ENCODE measurements around the gene DUSP5.

Gene DUSP5

GRCh38 chr10:110508159-110508788, 10.6 kb downstream of the DUSP5 start:
- Histone ChIP-seq H3K9me3 (ENCODE audit: control insufficient read depth, low read length) (no peaks in the 10 kb centered on the region), H3K4me3 (ENCODE audit: insufficient read depth, low read depth, low read length) (no peak overlapping the region), H3K27ac (ENCODE audit: insufficient read depth, low read depth, low read length, poor library complexity, severe bottlenecking) (no peak overlapping the region), H3K27me3 (ENCODE audit: control insufficient read depth, insufficient read depth, low read length, poor library complexity, severe bottlenecking) (no peaks in the 10 kb centered on the region), H3K4me1 (ENCODE audit: control insufficient read depth, insufficient read depth, low read length) (no peaks in the 10 kb centered on the region), H3K36me3 (ENCODE audit: control insufficient read depth, insufficient read depth, low read length) (no peaks in the 10 kb centered on the region)
- WGBS, 2 experiments = 90 to 91% methylated on average over 9 of the region's 9 CpGs

- Histone ChIP-seq H3K36me3 (ENCODE audit: control insufficient read depth, insufficient read depth, low read length) (no peaks in the 10 kb centered on the region), H3K4me3 (ENCODE audit: insufficient read depth, low read depth, low read length) (no peak overlapping the region), H3K27me3 (ENCODE audit: control insufficient read depth, insufficient read depth, low read length, poor library complexity, severe bottlenecking) (no peaks in the 10 kb centered on the region), H3K27ac (ENCODE audit: insufficient read depth, low read depth, low read length, poor library complexity, severe bottlenecking) (no peak overlapping the region), H3K9me3 (ENCODE audit: control insufficient read depth, low read length) (no peaks in the 10 kb centered on the region), H3K4me1 (ENCODE audit: control insufficient read depth, insufficient read depth, low read length) (no peaks in the 10 kb centered on the region)
- WGBS, 2 experiments = 94 to 95% methylated on average over 10 to 11 of the region's 11 CpGs
Measured at GRCh38 chr10:110508806-110509544, 11.3 kb downstream of the DUSP5 start.

- no peaks in the 10 kb centered on the region for H3K4me1 ChIP-seq (ENCODE audit: control insufficient read depth, insufficient read depth, low read length)
- H3K36me3 ChIP-seq (ENCODE audit: control insufficient read depth, insufficient read depth, low read length) = no peaks in the 10 kb centered on the region
- H3K9me3 ChIP-seq (ENCODE audit: control insufficient read depth, low read length) = no peaks in the 10 kb centered on the region
- H3K4me3 ChIP-seq (ENCODE audit: insufficient read depth, low read depth, low read length) = no peak overlapping the region
- WGBS, 2 experiments = 88 to 93% methylated on average over 2 of the region's 2 CpGs
- no peak overlapping the region for H3K27ac ChIP-seq (ENCODE audit: insufficient read depth, low read depth, low read length, poor library complexity, severe bottlenecking)
- no peaks in the 10 kb centered on the region for H3K27me3 ChIP-seq (ENCODE audit: control insufficient read depth, insufficient read depth, low read length, poor library complexity, severe bottlenecking)
Measured at GRCh38 chr10:110509560-110509959, 11.9 kb downstream of the DUSP5 start.

GRCh38 chr10:110510086-110510485, 12.4 kb downstream of the DUSP5 start:
- H3K27ac ChIP-seq (ENCODE audit: insufficient read depth, low read depth, low read length, poor library complexity, severe bottlenecking) = no peak overlapping the region
- H3K36me3 ChIP-seq (ENCODE audit: control insufficient read depth, insufficient read depth, low read length) = no peaks in the 10 kb centered on the region
- H3K4me1 ChIP-seq (ENCODE audit: control insufficient read depth, insufficient read depth, low read length) = no peaks in the 10 kb centered on the region
- H3K27me3 ChIP-seq (ENCODE audit: control insufficient read depth, insufficient read depth, low read length, poor library complexity, severe bottlenecking) = no peaks in the 10 kb centered on the region
- no peak overlapping the region for H3K4me3 ChIP-seq (ENCODE audit: insufficient read depth, low read depth, low read length)
- no peaks in the 10 kb centered on the region for H3K9me3 ChIP-seq (ENCODE audit: control insufficient read depth, low read length)
- 91 to 94% methylated on average over 9 of the region's 9 CpGs for WGBS, 2 experiments

- Histone ChIP-seq H3K9me3 (ENCODE audit: control insufficient read depth, low read length) (no peaks in the 10 kb centered on the region), H3K36me3 (ENCODE audit: control insufficient read depth, insufficient read depth, low read length) (no peaks in the 10 kb centered on the region), H3K4me3 (ENCODE audit: insufficient read depth, low read depth, low read length) (no peak overlapping the region), H3K27ac (ENCODE audit: insufficient read depth, low read depth, low read length, poor library complexity, severe bottlenecking) (no peak overlapping the region), H3K4me1 (ENCODE audit: control insufficient read depth, insufficient read depth, low read length) (no peaks in the 10 kb centered on the region), H3K27me3 (ENCODE audit: control insufficient read depth, insufficient read depth, low read length, poor library complexity, severe bottlenecking) (no peaks in the 10 kb centered on the region)
- 93 to 95% methylated on average over 3 of the region's 3 CpGs for WGBS, 2 experiments
Measured at GRCh38 chr10:110510730-110511129, 13.0 kb downstream of the DUSP5 start.

- no peaks in the 10 kb centered on the region for H3K27me3 ChIP-seq (ENCODE audit: control insufficient read depth, insufficient read depth, low read length, poor library complexity, severe bottlenecking)
- no peak overlapping the region for H3K4me3 ChIP-seq (ENCODE audit: insufficient read depth, low read depth, low read length)
- no peaks in the 10 kb centered on the region for H3K4me1 ChIP-seq (ENCODE audit: control insufficient read depth, insufficient read depth, low read length)
- WGBS, 2 experiments = 93% methylated on average over 6 of the region's 6 CpGs
- H3K27ac ChIP-seq (ENCODE audit: insufficient read depth, low read depth, low read length, poor library complexity, severe bottlenecking) = no peak overlapping the region
- no peaks in the 10 kb centered on the region for H3K36me3 ChIP-seq (ENCODE audit: control insufficient read depth, insufficient read depth, low read length)
- H3K9me3 ChIP-seq (ENCODE audit: control insufficient read depth, low read length) = no peaks in the 10 kb centered on the region
Measured at GRCh38 chr10:110511734-110512449, 14.2 kb downstream of the DUSP5 start.

GRCh38 chr10:110512461-110513187, 14.9 kb downstream of the DUSP5 start:
- H3K36me3 ChIP-seq (ENCODE audit: control insufficient read depth, insufficient read depth, low read length) = no peaks in the 10 kb centered on the region
- no peak overlapping the region for H3K4me3 ChIP-seq (ENCODE audit: insufficient read depth, low read depth, low read length)
- 75% methylated on average over 5 of the region's 5 CpGs for WGBS, 2 experiments
- H3K27ac ChIP-seq (ENCODE audit: insufficient read depth, low read depth, low read length, poor library complexity, severe bottlenecking) = no peak overlapping the region
- no peaks in the 10 kb centered on the region for H3K4me1 ChIP-seq (ENCODE audit: control insufficient read depth, insufficient read depth, low read length)
- H3K27me3 ChIP-seq (ENCODE audit: control insufficient read depth, insufficient read depth, low read length, poor library complexity, severe bottlenecking) = no peaks in the 10 kb centered on the region
- H3K9me3 ChIP-seq (ENCODE audit: control insufficient read depth, low read length) = no peaks in the 10 kb centered on the region

GRCh38 chr10:110513949-110514348, 16.2 kb downstream of the DUSP5 start:
- H3K27me3 ChIP-seq (ENCODE audit: control insufficient read depth, insufficient read depth, low read length, poor library complexity, severe bottlenecking) = no peaks in the 10 kb centered on the region
- no peaks in the 10 kb centered on the region for H3K36me3 ChIP-seq (ENCODE audit: control insufficient read depth, insufficient read depth, low read length)
- H3K4me1 ChIP-seq (ENCODE audit: control insufficient read depth, insufficient read depth, low read length) = no peaks in the 10 kb centered on the region
- H3K9me3 ChIP-seq (ENCODE audit: control insufficient read depth, low read length) = no peaks in the 10 kb centered on the region
- 95 to 98% methylated on average over 4 of the region's 4 CpGs for whole genome bisulfite sequencing, 2 experiments
- no peak overlapping the region for H3K27ac ChIP-seq (ENCODE audit: insufficient read depth, low read depth, low read length, poor library complexity, severe bottlenecking)
- H3K4me3 ChIP-seq (ENCODE audit: insufficient read depth, low read depth, low read length) = no peak overlapping the region

GRCh38 chr10:110514848-110515247, 17.1 kb downstream of the DUSP5 start:
- H3K27me3 ChIP-seq (ENCODE audit: control insufficient read depth, insufficient read depth, low read length, poor library complexity, severe bottlenecking) = no peaks in the 10 kb centered on the region
- no peaks in the 10 kb centered on the region for H3K36me3 ChIP-seq (ENCODE audit: control insufficient read depth, insufficient read depth, low read length)
- no peaks in the 10 kb centered on the region for H3K4me1 ChIP-seq (ENCODE audit: control insufficient read depth, insufficient read depth, low read length)
- no peaks in the 10 kb centered on the region for H3K9me3 ChIP-seq (ENCODE audit: control insufficient read depth, low read length)
- no peak overlapping the region for H3K27ac ChIP-seq (ENCODE audit: insufficient read depth, low read depth, low read length, poor library complexity, severe bottlenecking)
- WGBS, 2 experiments = 95% methylated on average over 2 to 3 of the region's 3 CpGs
- no peak overlapping the region for H3K4me3 ChIP-seq (ENCODE audit: insufficient read depth, low read depth, low read length)
